RWPE1 (cell line): Measurements from ENCODE around the gene HIRA.

Source experiments
- CTCF ChIA-PET: fragments of 350-600 bp; sonication (Branson Sonifier 250); formaldehyde crosslinking; extraction: SDS; loops from one replicate; lab custom pipeline; 2021; lab: Yijun Ruan, JAX
- POLR2A ChIA-PET: fragments of 400-600 bp; formaldehyde crosslinking; extraction: SDS; loops from one replicate; lab custom pipeline; 2020; ENCODE audit warnings: antibody characterized with exemption; ENCODE audit not compliant: low non-redundant PET; lab: Yijun Ruan, JAX
- DNase-seq: peaks from one replicate; pipeline ENCODE4 v3.0.0; 2012; ENCODE audit warnings: low spot score
- H3K27ac ChIP-seq: fragments of 450-650 bp; 2 replicates; pipeline ENCODE4 v1.5.1; 2017
- TF ChIP-seq, protein P1 (sequence below): fragments of 450-650 bp; conservative IDR thresholded peaks from 2 replicates; pipeline ENCODE4 v1.5.1; 2017; ENCODE audit warnings: low read depth, mild to moderate bottlenecking

Gene HIRA

DNA sequence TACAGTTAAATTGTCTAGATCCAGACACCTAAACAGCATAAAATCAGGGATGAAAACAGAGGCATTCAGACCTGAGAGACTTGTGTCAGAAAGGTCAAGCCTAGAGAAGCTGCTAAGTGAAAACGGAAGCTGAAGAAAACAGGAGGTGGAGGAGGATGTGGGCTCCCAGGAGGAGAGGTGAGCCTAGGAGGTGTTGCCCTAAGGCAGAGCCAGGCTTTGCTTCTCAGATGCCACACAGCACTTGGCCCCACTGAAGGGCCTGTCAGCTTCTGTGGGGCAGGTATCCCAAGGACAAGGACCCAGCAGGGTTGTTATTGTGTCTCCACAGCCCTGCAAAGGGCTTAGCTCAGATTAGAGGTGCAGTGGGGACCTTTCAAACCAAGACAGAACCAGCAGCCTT is 33.0 kb upstream of the HIRA start:
- TF ChIP-seq, protein P1, sequence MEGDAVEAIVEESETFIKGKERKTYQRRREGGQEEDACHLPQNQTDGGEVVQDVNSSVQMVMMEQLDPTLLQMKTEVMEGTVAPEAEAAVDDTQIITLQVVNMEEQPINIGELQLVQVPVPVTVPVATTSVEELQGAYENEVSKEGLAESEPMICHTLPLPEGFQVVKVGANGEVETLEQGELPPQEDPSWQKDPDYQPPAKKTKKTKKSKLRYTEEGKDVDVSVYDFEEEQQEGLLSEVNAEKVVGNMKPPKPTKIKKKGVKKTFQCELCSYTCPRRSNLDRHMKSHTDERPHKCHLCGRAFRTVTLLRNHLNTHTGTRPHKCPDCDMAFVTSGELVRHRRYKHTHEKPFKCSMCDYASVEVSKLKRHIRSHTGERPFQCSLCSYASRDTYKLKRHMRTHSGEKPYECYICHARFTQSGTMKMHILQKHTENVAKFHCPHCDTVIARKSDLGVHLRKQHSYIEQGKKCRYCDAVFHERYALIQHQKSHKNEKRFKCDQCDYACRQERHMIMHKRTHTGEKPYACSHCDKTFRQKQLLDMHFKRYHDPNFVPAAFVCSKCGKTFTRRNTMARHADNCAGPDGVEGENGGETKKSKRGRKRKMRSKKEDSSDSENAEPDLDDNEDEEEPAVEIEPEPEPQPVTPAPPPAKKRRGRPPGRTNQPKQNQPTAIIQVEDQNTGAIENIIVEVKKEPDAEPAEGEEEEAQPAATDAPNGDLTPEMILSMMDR = no peak
- ChIA-PET CTCF (no interaction called here), POLR2A (no interaction called here)
- H3K27ac ChIP-seq = no peak overlapping the region
- DNase-seq = no peak

DNA sequence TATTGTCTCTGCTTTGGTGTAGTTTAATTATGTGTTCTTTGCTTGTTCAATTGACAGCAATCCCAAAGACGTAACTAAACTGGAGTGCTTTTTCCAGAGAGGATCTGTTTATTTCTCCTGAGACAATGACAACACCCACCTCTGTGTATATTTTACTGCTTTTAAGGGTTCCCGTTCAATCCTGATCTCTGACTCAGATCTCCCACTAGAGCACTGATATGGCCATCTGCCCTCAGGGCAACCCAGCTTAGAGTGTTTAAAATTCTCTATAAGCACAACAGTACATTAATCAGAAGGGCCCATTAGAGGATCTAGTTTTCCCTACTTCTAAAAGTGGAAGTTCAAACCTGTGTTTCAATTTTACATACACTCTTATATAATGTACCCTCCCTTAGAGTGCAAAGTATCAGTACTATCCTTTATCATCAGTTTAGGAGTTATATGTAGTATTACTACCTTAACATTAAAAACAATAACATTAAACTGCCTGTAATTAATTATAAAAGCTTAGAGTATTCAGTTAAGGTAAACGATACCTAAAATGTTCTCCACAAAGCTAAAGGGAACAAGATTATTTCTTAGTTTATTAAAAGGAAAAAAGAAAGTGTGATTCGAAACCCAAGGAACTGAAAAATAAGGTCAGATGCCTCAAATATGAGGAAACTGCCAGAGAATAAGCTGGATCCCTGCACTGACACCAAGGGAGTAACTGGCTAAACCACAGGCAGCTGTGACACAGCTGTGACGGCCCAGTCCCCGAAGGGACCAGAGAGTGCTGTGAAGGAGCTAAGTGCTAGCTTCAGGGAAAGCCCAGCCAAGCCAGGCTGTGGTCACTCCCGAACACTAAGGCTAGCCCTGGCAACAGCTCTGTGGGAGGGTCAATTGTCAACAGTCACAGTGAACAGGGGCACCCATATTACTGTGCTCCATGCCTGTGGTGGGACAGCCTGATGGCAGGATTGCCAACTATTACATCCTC is 32.2 kb upstream of the HIRA start:
- no peak for DNase-seq
- TF ChIP-seq, protein P1 = no peak
- ChIA-PET POLR2A (no interaction called here), CTCF (no interaction called here)
- H3K27ac ChIP-seq = no peak overlapping the region; the same call in 1 of the 2 replicates

DNA sequence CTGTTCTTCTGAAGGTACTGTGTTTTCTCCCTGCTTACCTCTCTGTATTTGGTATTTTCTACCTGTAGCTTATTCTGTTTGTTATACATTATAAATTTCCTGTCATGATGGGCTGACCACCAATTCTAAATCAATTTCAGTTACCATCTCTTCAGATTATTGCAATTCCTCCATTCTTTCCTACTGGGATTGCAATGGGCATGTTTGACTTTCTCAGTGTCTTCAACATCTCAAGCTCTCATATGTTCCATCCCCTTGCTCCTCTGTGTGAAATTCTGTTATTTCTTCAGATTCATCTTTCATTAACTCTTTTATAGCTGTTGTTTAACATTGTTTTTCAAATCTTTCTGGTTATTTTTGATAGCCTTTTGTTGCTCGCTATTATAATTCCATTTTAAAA is 31.5 kb upstream of the HIRA start:
- TF ChIP-seq, protein P1 = no peak
- ChIA-PET CTCF (no interaction called here), POLR2A (no interaction called here)
- no peak overlapping the region for H3K27ac ChIP-seq
- no peak for DNase-seq

DNA sequence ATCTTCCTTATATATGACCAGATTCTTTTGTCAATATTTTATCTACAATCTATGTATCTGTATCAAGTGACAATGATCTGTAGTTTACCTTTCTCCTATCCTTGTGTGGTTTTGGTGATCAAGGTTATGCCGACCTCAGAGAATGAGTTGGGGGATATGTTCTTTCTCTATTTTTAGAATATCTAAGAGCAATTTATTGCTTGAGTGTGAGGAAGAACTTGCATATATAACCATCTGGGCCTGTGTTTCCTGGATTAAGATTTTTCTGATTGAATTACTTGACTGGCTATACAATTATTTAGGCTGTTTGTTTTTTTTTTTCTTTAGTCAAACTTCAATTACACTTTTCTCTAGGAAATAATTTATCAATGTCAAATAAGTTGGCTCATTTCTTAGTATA is 30.0 kb upstream of the HIRA start:
- TF ChIP-seq, protein P1 = no peak
- CTCF ChIA-PET = no interaction called here
- DNase-seq = no peak
- H3K27ac ChIP-seq = no peak overlapping the region
- POLR2A ChIA-PET = no interaction called here

DNA sequence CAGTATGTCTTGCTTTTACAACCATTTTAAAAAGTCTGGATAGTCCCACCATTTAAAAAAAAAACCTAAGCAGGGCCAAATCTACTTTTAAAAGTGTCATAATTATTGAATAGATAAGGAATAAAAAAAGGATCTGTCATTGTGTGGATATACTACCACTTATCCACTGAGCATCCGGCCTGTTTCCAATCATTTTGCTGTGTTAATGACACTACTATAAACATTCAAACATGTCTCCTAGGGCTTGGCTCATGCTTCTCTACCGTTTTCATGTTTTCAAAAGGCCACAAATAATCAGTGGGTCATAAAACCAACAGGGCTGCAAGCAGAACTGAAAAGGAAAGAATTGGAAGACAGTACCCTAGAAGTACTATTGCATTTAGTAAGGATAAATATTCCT is 28.5 kb upstream of the HIRA start:
- no peak overlapping the region for H3K27ac ChIP-seq
- no peak for DNase-seq
- CTCF ChIA-PET = interaction anchor here (0.5 kb wide), 1 partner anchor 157 kb away, joined by 3 read pairs; no protein-coding TSS in a partner anchor
- POLR2A ChIA-PET = no interaction called here
- TF ChIP-seq, protein P1 = no peak

DNA sequence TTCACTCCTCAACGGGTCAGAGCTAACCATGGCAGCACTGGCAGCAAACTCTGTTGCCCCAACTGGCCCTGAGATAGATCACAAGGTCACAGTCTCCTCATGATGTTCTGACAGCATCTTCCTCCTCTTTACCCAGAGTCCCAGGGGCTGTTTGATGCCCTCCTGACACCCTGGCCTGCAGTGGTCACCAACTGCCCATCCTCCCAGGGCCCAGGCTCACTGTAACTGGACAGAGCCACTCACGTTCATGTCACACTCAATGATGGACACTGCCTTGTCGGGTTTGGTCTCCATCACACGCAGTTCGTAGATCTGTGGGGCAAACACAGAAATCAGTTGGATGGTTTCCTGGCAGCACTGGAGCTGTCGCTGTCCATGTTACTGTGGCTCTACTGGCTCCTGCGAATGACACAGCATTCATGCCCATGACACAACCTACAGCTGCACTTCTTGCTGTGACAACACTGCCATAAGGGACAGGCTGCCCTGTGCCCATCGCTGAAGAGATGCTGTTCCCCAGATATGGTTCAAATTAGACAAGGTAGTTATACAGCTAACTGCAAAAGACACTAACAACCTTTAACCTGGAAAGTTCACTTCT is 26.4 kb upstream of the HIRA start:
- ChIA-PET POLR2A (no interaction called here), CTCF (no interaction called here)
- DNase-seq = no peak
- H3K27ac ChIP-seq = peak overlapping the region; percentile 11; the same call in 1 of the 2 replicates
- TF ChIP-seq, protein P1 = no peak
